Measurements from ENCODE around the gene EDDM13. TPM values are rescaled to one million over a fixed set of nuclear protein-coding genes. Genes with fewer than 3 reads are reported as not detected.

Gene EDDM13
- total RNA-seq, 3 donors from 2014 or later (not counting 1 experiment from before 2014, with no cell fraction given): 1.5 to 3.1 (median 2.6) TPM

DNA sequence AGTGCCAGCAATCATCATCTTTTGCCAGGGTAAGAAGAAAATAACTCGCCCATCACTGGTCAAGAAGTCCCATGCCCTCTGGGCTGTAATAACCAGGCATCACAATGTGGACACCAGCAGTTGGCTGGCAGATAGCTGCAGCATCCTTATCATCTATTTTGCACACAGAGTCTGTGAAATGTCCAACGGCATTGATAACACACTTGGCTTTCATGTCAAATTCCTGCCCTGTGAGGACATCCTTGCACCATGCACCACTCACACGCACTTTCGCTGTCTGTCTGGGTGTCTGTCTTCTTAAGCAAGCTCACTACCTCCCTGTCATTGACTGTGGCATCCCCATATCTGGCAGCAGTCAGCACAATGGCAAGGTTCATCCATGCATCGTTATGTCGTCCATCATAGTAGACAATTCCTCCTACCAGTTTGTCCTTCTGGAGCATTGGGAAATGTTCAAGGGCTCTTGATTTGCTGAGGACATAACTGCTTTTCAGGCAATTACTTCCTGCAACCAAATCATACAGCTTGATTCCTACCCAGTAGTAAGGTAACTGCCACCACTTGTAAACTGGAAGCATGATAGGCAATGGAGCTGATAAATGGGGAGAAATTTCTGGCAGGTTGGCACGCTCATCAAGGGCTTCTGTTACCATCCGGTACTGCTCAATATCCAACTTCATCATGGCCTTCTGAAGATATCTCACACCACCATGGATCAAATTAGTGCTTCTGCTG, 48.9 kb downstream of the EDDM13 start:
- Mint-ChIP-seq H3K4me3 (no peak overlapping the region), H3K4me1 (no peaks in the 10 kb centered on the region), H3K36me3 (no peaks in the 10 kb centered on the region), H3K9me3 (no peaks in the 10 kb centered on the region), H3K27me3 (ENCODE audit: low read depth in 2 of 2) (peaks cover 6 to 15% of the 10 kb centered on the region in 2 donors), H3K27ac (no peak overlapping the region)
- DNase-seq (no peak), ATAC-seq (no peak)
- intact Hi-C loops (cut with micrococcal nuclease): no loop called here
- Histone ChIP-seq H3K27me3 (ENCODE audit: control insufficient read depth, insufficient read depth, low read length) (no peaks in the 10 kb centered on the region), H3K27ac (ENCODE audit: low read length) (no peak overlapping the region), H3K4me3 (ENCODE audit: low read length) (no peak overlapping the region), H3K9me3 (ENCODE audit: control insufficient read depth, insufficient read depth, low read length) (no peaks in the 10 kb centered on the region), H3K36me3 (ENCODE audit: control insufficient read depth, insufficient read depth, low read length) (no peaks in the 10 kb centered on the region), H3K4me1 (ENCODE audit: control insufficient read depth, insufficient read depth, low read length) (no peaks in the 10 kb centered on the region)
- TF ChIP-seq, protein P1, sequence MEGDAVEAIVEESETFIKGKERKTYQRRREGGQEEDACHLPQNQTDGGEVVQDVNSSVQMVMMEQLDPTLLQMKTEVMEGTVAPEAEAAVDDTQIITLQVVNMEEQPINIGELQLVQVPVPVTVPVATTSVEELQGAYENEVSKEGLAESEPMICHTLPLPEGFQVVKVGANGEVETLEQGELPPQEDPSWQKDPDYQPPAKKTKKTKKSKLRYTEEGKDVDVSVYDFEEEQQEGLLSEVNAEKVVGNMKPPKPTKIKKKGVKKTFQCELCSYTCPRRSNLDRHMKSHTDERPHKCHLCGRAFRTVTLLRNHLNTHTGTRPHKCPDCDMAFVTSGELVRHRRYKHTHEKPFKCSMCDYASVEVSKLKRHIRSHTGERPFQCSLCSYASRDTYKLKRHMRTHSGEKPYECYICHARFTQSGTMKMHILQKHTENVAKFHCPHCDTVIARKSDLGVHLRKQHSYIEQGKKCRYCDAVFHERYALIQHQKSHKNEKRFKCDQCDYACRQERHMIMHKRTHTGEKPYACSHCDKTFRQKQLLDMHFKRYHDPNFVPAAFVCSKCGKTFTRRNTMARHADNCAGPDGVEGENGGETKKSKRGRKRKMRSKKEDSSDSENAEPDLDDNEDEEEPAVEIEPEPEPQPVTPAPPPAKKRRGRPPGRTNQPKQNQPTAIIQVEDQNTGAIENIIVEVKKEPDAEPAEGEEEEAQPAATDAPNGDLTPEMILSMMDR (IDR thresholded peaks at IDR 0.05): no peak
- 88% methylated on average over 8 of the region's 8 CpGs for WGBS (ENCODE audit: insufficient coverage)

DNA sequence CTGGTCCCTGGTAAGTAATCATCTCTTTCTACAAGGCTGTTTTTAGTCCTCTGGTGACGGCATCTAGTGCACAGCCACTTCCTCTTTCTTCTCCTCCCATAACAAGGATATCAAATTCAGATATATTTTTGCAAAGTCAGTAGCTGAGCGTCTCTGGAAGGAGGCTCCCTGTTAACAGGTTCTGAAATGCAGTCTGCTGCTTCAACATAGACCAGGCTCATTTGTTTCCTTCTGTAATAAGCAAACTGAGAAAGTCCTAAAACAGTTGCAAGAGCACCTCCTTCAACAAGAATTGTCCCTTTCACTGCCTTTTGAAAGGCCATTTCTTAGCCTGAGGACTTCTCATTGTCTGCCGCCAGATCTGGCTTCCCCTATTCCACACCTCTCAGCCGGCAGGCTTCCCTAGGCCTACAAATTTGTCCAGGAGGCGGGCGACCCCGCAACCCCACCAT, 49.5 kb downstream of the EDDM13 start:
- H3K4me1 ChIP-seq (ENCODE audit: control insufficient read depth, insufficient read depth, low read length): no peaks in the 10 kb centered on the region
- no peak overlapping the region for H3K27ac ChIP-seq (ENCODE audit: low read length)
- no peaks in the 10 kb centered on the region for H3K36me3 ChIP-seq (ENCODE audit: control insufficient read depth, insufficient read depth, low read length)
- Mint-ChIP-seq H3K4me3 (no peak overlapping the region), H3K4me1 (no peaks in the 10 kb centered on the region), H3K27me3 (ENCODE audit: low read depth in 2 of 2) (peaks cover 11 to 15% of the 10 kb centered on the region in 2 donors), H3K27ac (no peak overlapping the region), H3K9me3 (no peaks in the 10 kb centered on the region), H3K36me3 (no peaks in the 10 kb centered on the region)
- WGBS (ENCODE audit: insufficient coverage): 43% methylated on average over 7 of the region's 7 CpGs
- TF ChIP-seq, protein P1 (IDR thresholded peaks at IDR 0.05): no peak
- intact Hi-C loops (cut with micrococcal nuclease): no loop called here
- no peaks in the 10 kb centered on the region for H3K9me3 ChIP-seq (ENCODE audit: control insufficient read depth, insufficient read depth, low read length)
- no peak overlapping the region for H3K4me3 ChIP-seq (ENCODE audit: low read length)
- ATAC-seq (no peak), DNase-seq (no peak)
- no peaks in the 10 kb centered on the region for H3K27me3 ChIP-seq (ENCODE audit: control insufficient read depth, insufficient read depth, low read length)

GRCh38 chr19:56324436-56324835, 51.9 kb downstream of the EDDM13 start:
- H3K4me3 ChIP-seq (ENCODE audit: low read length): no peak overlapping the region
- Mint-ChIP-seq H3K9me3 (no peaks in the 10 kb centered on the region), H3K4me1 (no peaks in the 10 kb centered on the region), H3K27ac (no peak overlapping the region), H3K36me3 (no peaks in the 10 kb centered on the region), H3K27me3 (ENCODE audit: low read depth in 2 of 2) (peaks cover 11 to 15% of the 10 kb centered on the region in 2 donors), H3K4me3 (no peak overlapping the region)
- no peaks in the 10 kb centered on the region for H3K36me3 ChIP-seq (ENCODE audit: control insufficient read depth, insufficient read depth, low read length)
- H3K9me3 ChIP-seq (ENCODE audit: control insufficient read depth, insufficient read depth, low read length): no peaks in the 10 kb centered on the region
- ATAC-seq (no peak), DNase-seq (no peak)
- H3K27me3 ChIP-seq (ENCODE audit: control insufficient read depth, insufficient read depth, low read length): no peaks in the 10 kb centered on the region
- TF ChIP-seq, protein P1 (IDR thresholded peaks at IDR 0.05): no peak
- H3K27ac ChIP-seq (ENCODE audit: low read length): no peak overlapping the region
- intact Hi-C loops (cut with micrococcal nuclease): no loop called here
- WGBS (ENCODE audit: insufficient coverage): 0% methylated on average over 1 of the region's 1 CpG
- no peaks in the 10 kb centered on the region for H3K4me1 ChIP-seq (ENCODE audit: control insufficient read depth, insufficient read depth, low read length)

- Mint-ChIP-seq H3K27me3 (ENCODE audit: low read depth in 2 of 2) (no peaks in the 10 kb centered on the region), H3K9me3 (no peaks in the 10 kb centered on the region), H3K27ac (no peak overlapping the region), H3K36me3 (no peaks in the 10 kb centered on the region), H3K4me3 (no peak overlapping the region), H3K4me1 (no peaks in the 10 kb centered on the region)
- Histone ChIP-seq H3K4me1 (ENCODE audit: control insufficient read depth, insufficient read depth, low read length) (no peaks in the 10 kb centered on the region), H3K27ac (ENCODE audit: low read length) (no peak overlapping the region), H3K27me3 (ENCODE audit: control insufficient read depth, insufficient read depth, low read length) (no peaks in the 10 kb centered on the region), H3K36me3 (ENCODE audit: control insufficient read depth, insufficient read depth, low read length) (no peaks in the 10 kb centered on the region), H3K4me3 (ENCODE audit: low read length) (no peak overlapping the region), H3K9me3 (ENCODE audit: control insufficient read depth, insufficient read depth, low read length) (no peaks in the 10 kb centered on the region)
- TF ChIP-seq, protein P1 (IDR thresholded peaks at IDR 0.05): no peak
- DNase-seq (no peak), ATAC-seq (no peak)
- intact Hi-C loops (cut with micrococcal nuclease): loop anchor here (1.0 kb wide), 2 partner anchors 79 to 266 kb away; no protein-coding TSS in a partner anchor
Observed at GRCh38 chr19:56332695-56333094, 60.1 kb downstream of the EDDM13 start.
